Prostate gland (tissue), 2 donors: ENCODE results near the gene ZBTB7B.

Experiments
- POLR2A ChIP-seq: fragments of 450-650 bp; IDR thresholded peaks from one replicate; pipeline ENCODE4 v1.6.1; 2016; ENCODE audit warnings: antibody characterized with exemption, mild to moderate bottlenecking
- TF ChIP-seq, protein P1 (sequence below), 4 experiments: fragments of 200-600 bp in 2 of 4; fragments of 450-650 bp in 2 of 4; sonication (generic) in 2 of 4; IDR thresholded peaks; 1 replicate in 3 of 4; 2 replicates in 1 of 4; pipeline ENCODE4 v1.5.1; 2016 to 2019; ENCODE audit warnings: antibody characterized with exemption in 4 of 4, mild to moderate bottlenecking in 2 of 4, moderate library complexity in 2 of 4

DNA sequence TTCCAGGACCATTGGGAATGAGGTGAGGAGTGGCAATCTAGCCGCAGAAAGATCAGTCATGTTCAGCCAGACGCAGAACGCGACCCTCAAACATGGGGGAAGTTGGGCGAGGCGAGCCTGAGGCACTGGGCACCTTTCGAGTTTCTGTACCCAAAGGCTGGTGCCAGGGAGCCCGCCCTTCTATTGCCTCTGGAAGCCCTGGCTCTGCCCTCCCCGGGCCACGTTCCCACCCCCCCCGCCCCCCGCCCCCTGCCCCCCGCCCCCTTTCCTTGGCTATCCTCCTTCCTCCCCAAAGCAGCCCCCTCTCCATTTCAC lies 2.2 kb upstream of the ZBTB7B start:
- TF ChIP-seq POLR2A, result no peak
- TF ChIP-seq, protein P1, sequence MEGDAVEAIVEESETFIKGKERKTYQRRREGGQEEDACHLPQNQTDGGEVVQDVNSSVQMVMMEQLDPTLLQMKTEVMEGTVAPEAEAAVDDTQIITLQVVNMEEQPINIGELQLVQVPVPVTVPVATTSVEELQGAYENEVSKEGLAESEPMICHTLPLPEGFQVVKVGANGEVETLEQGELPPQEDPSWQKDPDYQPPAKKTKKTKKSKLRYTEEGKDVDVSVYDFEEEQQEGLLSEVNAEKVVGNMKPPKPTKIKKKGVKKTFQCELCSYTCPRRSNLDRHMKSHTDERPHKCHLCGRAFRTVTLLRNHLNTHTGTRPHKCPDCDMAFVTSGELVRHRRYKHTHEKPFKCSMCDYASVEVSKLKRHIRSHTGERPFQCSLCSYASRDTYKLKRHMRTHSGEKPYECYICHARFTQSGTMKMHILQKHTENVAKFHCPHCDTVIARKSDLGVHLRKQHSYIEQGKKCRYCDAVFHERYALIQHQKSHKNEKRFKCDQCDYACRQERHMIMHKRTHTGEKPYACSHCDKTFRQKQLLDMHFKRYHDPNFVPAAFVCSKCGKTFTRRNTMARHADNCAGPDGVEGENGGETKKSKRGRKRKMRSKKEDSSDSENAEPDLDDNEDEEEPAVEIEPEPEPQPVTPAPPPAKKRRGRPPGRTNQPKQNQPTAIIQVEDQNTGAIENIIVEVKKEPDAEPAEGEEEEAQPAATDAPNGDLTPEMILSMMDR (IDR thresholded peaks at IDR 0.05), result no peak
